Measurements from ENCODE around the gene CYYR1.

The CYYR1 gene

GRCh38 chr21:26572702-26573381 lies at the start of gene CYYR1:
Gene CYYR1 (minus strand): TSS chr21:26573286. CDS start chr21:26572940, 346 bp downstream.
- in situ Hi-C loops (cut with MboI; ENCODE audit: low sequenced_read_pairs): no loop called here

- in situ Hi-C loops (cut with MboI; ENCODE audit: low sequenced_read_pairs): no loop called here
Measured at GRCh38 chr21:26617176-26617575, 44.1 kb upstream of the CYYR1 start.

GRCh38 chr21:26614251-26614650 lies 41.2 kb upstream of the CYYR1 start:
- in situ Hi-C loops (cut with MboI; ENCODE audit: low sequenced_read_pairs): no loop called here

GRCh38 chr21:26599261-26599660 lies 26.2 kb upstream of the CYYR1 start:
- in situ Hi-C loops (cut with MboI; ENCODE audit: low sequenced_read_pairs): no loop called here

GRCh38 chr21:26597981-26598380 lies 24.9 kb upstream of the CYYR1 start:
- in situ Hi-C loops (cut with MboI; ENCODE audit: low sequenced_read_pairs): no loop called here

GRCh38 chr21:26597031-26597430 lies 23.9 kb upstream of the CYYR1 start:
- in situ Hi-C loops (cut with MboI; ENCODE audit: low sequenced_read_pairs): no loop called here

GRCh38 chr21:26595971-26596370 lies 22.9 kb upstream of the CYYR1 start:
- in situ Hi-C loops (cut with MboI; ENCODE audit: low sequenced_read_pairs): no loop called here

- in situ Hi-C loops (cut with MboI; ENCODE audit: low sequenced_read_pairs): no loop called here
Measured at GRCh38 chr21:26593800-26594199, 20.7 kb upstream of the CYYR1 start.

GRCh38 chr21:26591543-26591942 lies 18.5 kb upstream of the CYYR1 start:
- in situ Hi-C loops (cut with MboI; ENCODE audit: low sequenced_read_pairs): no loop called here

- in situ Hi-C loops (cut with MboI; ENCODE audit: low sequenced_read_pairs): no loop called here
Measured at GRCh38 chr21:26588446-26588845, 15.4 kb upstream of the CYYR1 start.

- in situ Hi-C loops (cut with MboI; ENCODE audit: low sequenced_read_pairs): no loop called here
Measured at GRCh38 chr21:26587736-26588201, 14.7 kb upstream of the CYYR1 start.

GRCh38 chr21:26583769-26584168 lies 10.7 kb upstream of the CYYR1 start:
- in situ Hi-C loops (cut with MboI; ENCODE audit: low sequenced_read_pairs): no loop called here

- in situ Hi-C loops (cut with MboI; ENCODE audit: low sequenced_read_pairs): no loop called here
Measured at GRCh38 chr21:26581818-26582217, 8.7 kb upstream of the CYYR1 start.

- in situ Hi-C loops (cut with MboI; ENCODE audit: low sequenced_read_pairs): no loop called here
Measured at GRCh38 chr21:26572076-26572701, 897 bp downstream of the CYYR1 start.

GRCh38 chr21:26570203-26570602 lies 2.9 kb downstream of the CYYR1 start:
- in situ Hi-C loops (cut with MboI; ENCODE audit: low sequenced_read_pairs): no loop called here

- in situ Hi-C loops (cut with MboI; ENCODE audit: low sequenced_read_pairs): no loop called here
Measured at GRCh38 chr21:26565546-26565945, 7.5 kb downstream of the CYYR1 start.

- in situ Hi-C loops (cut with MboI; ENCODE audit: low sequenced_read_pairs): no loop called here
Measured at GRCh38 chr21:26565111-26565510, 8.0 kb downstream of the CYYR1 start.

GRCh38 chr21:26563856-26564503 lies 9.1 kb downstream of the CYYR1 start:
- in situ Hi-C loops (cut with MboI; ENCODE audit: low sequenced_read_pairs): no loop called here

GRCh38 chr21:26560612-26561011 lies 12.5 kb downstream of the CYYR1 start:
- in situ Hi-C loops (cut with MboI; ENCODE audit: low sequenced_read_pairs): no loop called here

GRCh38 chr21:26559099-26559498 lies 14.0 kb downstream of the CYYR1 start:
- in situ Hi-C loops (cut with MboI; ENCODE audit: low sequenced_read_pairs): no loop called here

- in situ Hi-C loops (cut with MboI; ENCODE audit: low sequenced_read_pairs): no loop called here
Measured at GRCh38 chr21:26557106-26557505, 16.0 kb downstream of the CYYR1 start.

GRCh38 chr21:26555540-26556146 lies 17.4 kb downstream of the CYYR1 start:
- in situ Hi-C loops (cut with MboI; ENCODE audit: low sequenced_read_pairs): no loop called here

Measured in hTERT RPE-1 (cell line).